HCT116 (cell line): ENCODE measurements around the gene CDK16. TPM values are rescaled to one million over a fixed set of nuclear protein-coding genes. Genes with fewer than 3 reads are reported as not detected.

Source experiments
- ATAC-seq: fragments of 200-7000 bp; cut with Tn5 transposase; 2 replicates; pipeline ENCODE4 v1.9.1; 2020; ENCODE audit warnings: mild to moderate bottlenecking, moderate library complexity
- BruUV-seq: library from RNA; stranded (reverse); fragments of 400-500 nt; replicated peaks from 2 replicates; lab custom pipeline; 2021; lab: Mats Ljungman, UMichigan
- CTCF ChIA-PET: fragments of 300-600 bp; sonication (Branson Sonifier 250); formaldehyde crosslinking; loops from one replicate; lab custom pipeline; 2021; ENCODE audit warnings: antibody characterized with exemption; lab: Charles Lee
- POLR2A ChIA-PET: fragments of 300-600, 350-600 bp; sonication (Branson Sonifier 250); formaldehyde crosslinking; loops from one replicate; lab custom pipeline; 2021; ENCODE audit warnings: antibody characterized with exemption; lab: Charles Lee
- RAD21 ChIA-PET, 2 experiments: fragments of 300-600 bp; sonication (Branson Sonifier 250); formaldehyde crosslinking; loops; one replicate each; lab custom pipeline; 2023; ENCODE audit warnings: low total read pairs in 2 of 2; ENCODE audit not compliant: uncharacterized antibody in 2 of 2, unreplicated experiment in 2 of 2, low non-redundant PET in 1 of 2; lab: Charles Lee
- DNase-seq: peaks from one replicate; pipeline ENCODE4 v3.0.0-alpha.2; 2010; ENCODE audit warnings: low read depth, low spot score
- H2AFZ ChIP-seq: fragments of 200-600 bp; shearing (Covaris generic), sonication (generic); 2 replicates; pipeline ENCODE4 v1.6.1; 2017; ENCODE audit warnings: low read depth, mixed run types, mixed read lengths, antibody characterized with exemption, low read length; ENCODE audit not compliant: poor library complexity, severe bottlenecking
- H3K27ac ChIP-seq: 2 replicates; pipeline ENCODE4 v1.5.1; 2012; ENCODE audit warnings: low read depth, low read length
- H3K27me3 ChIP-seq: fragments of 200-600 bp; sonication (generic); 2 replicates; pipeline ENCODE4 v1.6.1; 2016; ENCODE audit warnings: mixed run types, low read length, mixed read lengths; ENCODE audit not compliant: insufficient read depth
- H3K36me3 ChIP-seq, 2 experiments: fragments of 200-500 bp in 1 of 2; fragments of 200-600 bp in 1 of 2; sonication (Bioruptor generic) in 1 of 2; sonication (generic) in 1 of 2; 2 replicates each; pipeline versions ENCODE4 v1.5.1 to v1.6.1; 2014 to 2016; ENCODE audit warnings: low read length in 2 of 2, inconsistent platforms in 1 of 2, mixed read lengths in 1 of 2, mixed run types in 1 of 2; ENCODE audit not compliant: insufficient read depth in 2 of 2, control insufficient read depth in 1 of 2
- H3K4me1 ChIP-seq, 2 experiments: fragments of 200-600 bp in 1 of 2; sonication (generic) in 1 of 2; 2 replicates each; pipeline versions ENCODE4 v1.5.1 to v1.6.1; 2012 to 2017; ENCODE audit warnings: low read length in 2 of 2, inconsistent platforms in 1 of 2, mild to moderate bottlenecking in 1 of 2, mixed read lengths in 1 of 2, mixed run types in 1 of 2, moderate library complexity in 1 of 2; ENCODE audit not compliant: insufficient read depth in 2 of 2, control insufficient read depth in 1 of 2
- H3K4me2 ChIP-seq: fragments of 200-600 bp; sonication (generic); 2 replicates; pipeline ENCODE4 v1.6.1; 2017; ENCODE audit warnings: mixed run types, low read length, mixed read lengths
- H3K4me3 ChIP-seq, 2 experiments: fragments of 200-600 bp in 1 of 2; sonication (generic) in 1 of 2; replicated peaks in 1 of 2; 2 replicates each; pipeline ENCODE4 v1.5.1; 2011 to 2016; ENCODE audit warnings: low read length in 2 of 2, control low read depth in 1 of 2, low read depth in 1 of 2, mild to moderate bottlenecking in 1 of 2, mixed read lengths in 1 of 2, mixed run types in 1 of 2
- H3K79me2 ChIP-seq: fragments of 200-600 bp; sonication (generic); 2 replicates; pipeline ENCODE4 v1.6.1; 2017; ENCODE audit warnings: mild to moderate bottlenecking, mixed run types, low read length, moderate library complexity, mixed read lengths; ENCODE audit not compliant: insufficient read depth
- H3K9ac ChIP-seq: fragments of 200-600 bp; sonication (generic); 2 replicates; pipeline ENCODE4 v1.6.1; 2016; ENCODE audit warnings: low read length, mixed read lengths
- H3K9me2 ChIP-seq: fragments of 200-600 bp; sonication (generic), shearing (Covaris generic); 2 replicates; pipeline ENCODE4 v1.6.1; 2017; ENCODE audit warnings: mixed run types, mild to moderate bottlenecking, moderate library complexity; ENCODE audit not compliant: insufficient read depth
- H3K9me3 ChIP-seq, 2 experiments: fragments of 200-500 bp in 1 of 2; fragments of 200-600 bp in 1 of 2; sonication (Bioruptor generic) in 1 of 2; sonication (generic) in 1 of 2; 2 replicates each; pipeline ENCODE4 v1.6.1; 2014 to 2017; ENCODE audit warnings: low read length in 2 of 2, mixed read lengths in 2 of 2, inconsistent platforms in 1 of 2, low read depth in 1 of 2, mild to moderate bottlenecking in 1 of 2, mixed run types in 1 of 2, moderate library complexity in 1 of 2; ENCODE audit not compliant: control insufficient read depth in 1 of 2, insufficient read depth in 1 of 2
- H4K20me1 ChIP-seq: fragments of 200-600 bp; sonication (generic), shearing (Covaris generic); 2 replicates; pipeline ENCODE4 v1.6.1; 2017; ENCODE audit warnings: mixed run types, mild to moderate bottlenecking, moderate library complexity; ENCODE audit not compliant: insufficient read depth
- CTCF ChIP-seq, 3 experiments: fragments of 200-600 bp in 1 of 3; sonication (generic) in 1 of 3; IDR thresholded peaks in 2 of 3; conservative IDR thresholded peaks in 1 of 3; 2 replicates each; pipeline ENCODE4 v1.5.1; 2012 to 2017; ENCODE audit warnings: low read depth in 2 of 3, low read length in 2 of 3, antibody characterized with exemption in 1 of 3, borderline replicate concordance in 1 of 3, control low read depth in 1 of 3, mild to moderate bottlenecking in 1 of 3, mixed read lengths in 1 of 3, mixed run types in 1 of 3, moderate library complexity in 1 of 3; ENCODE audit not compliant: insufficient read depth in 1 of 3
- EZH2phosphoT487 ChIP-seq: fragments of 200-600 bp; IDR thresholded peaks from 2 replicates; pipeline ENCODE4 v1.6.1; 2018; ENCODE audit warnings: antibody characterized with exemption, borderline replicate concordance
- POLR2A ChIP-seq: IDR thresholded peaks from 2 replicates; pipeline ENCODE4 v1.7.0; 2011; ENCODE audit warnings: borderline replicate concordance; ENCODE audit not compliant: insufficient read depth, insufficient read length; ENCODE audit errors: extremely low read depth
- POLR2AphosphoS5 ChIP-seq: IDR thresholded peaks from 2 replicates; pipeline ENCODE4 v1.6.1; 2011; ENCODE audit warnings: mild to moderate bottlenecking, low read depth, low read length, moderate library complexity
- SP1 ChIP-seq: IDR thresholded peaks from 2 replicates; pipeline ENCODE4 v1.6.1; 2012; ENCODE audit warnings: low read depth
- SRF ChIP-seq: IDR thresholded peaks from 2 replicates; pipeline ENCODE4 v1.6.1; 2012; ENCODE audit warnings: low read depth
- TCF7L2 ChIP-seq: IDR thresholded peaks from 2 replicates; pipeline ENCODE4 v1.7.0; 2011; ENCODE audit warnings: borderline replicate concordance, inconsistent platforms; ENCODE audit not compliant: insufficient read depth, insufficient read length; ENCODE audit errors: extremely low read depth
- YY1 ChIP-seq: IDR thresholded peaks from 2 replicates; pipeline ENCODE4 v1.6.1; 2011; ENCODE audit warnings: low read length, low read depth, moderate library complexity, mild to moderate bottlenecking; ENCODE audit not compliant: insufficient replicate concordance; ENCODE audit errors: extremely low read depth
- ZNF274 ChIP-seq: fragments of 200-500 bp; sonication (Bioruptor generic); IDR thresholded peaks from 2 replicates; pipeline ENCODE4 v1.6.1; 2014; ENCODE audit warnings: mild to moderate bottlenecking, low read depth, low read length, inconsistent platforms
- intact Hi-C: fragments of 100-400 bp; cut with micrococcal nuclease; formaldehyde crosslinking; loops from 2 replicates; pipeline ENCODE4 v1.10.0; 2022
- total RNA-seq: library from RNA; stranded (reverse); gene quantifications from one replicate; pipeline ENCODE4 v1.2.1, GENCODE V29; 2021; ENCODE audit not compliant: unreplicated experiment

CDK16 gene
- total RNA-seq, 1 experiment from 2014 or later, result 131 TPM

GRCh38 chrX:47217121-47217851, 1.2 kb upstream of the CDK16 start:
- Histone ChIP-seq H4K20me1 (no peaks in the 10 kb centered on the region), H3K27ac (peak overlapping the region; percentile 60), H2AFZ (no peak overlapping the region), H3K9ac (peak overlapping the region; percentile 55), H3K79me2 (peaks cover 37% of the 10 kb centered on the region), H3K36me3 (peaks cover 5 to 13% of the 10 kb centered on the region in 2 experiments; a peak in 3 of 4 replicates), H3K4me3 (peak overlapping the region in 1 of 2 experiments; percentile 19; a peak in 2 of 4 replicates), H3K4me1 (peaks cover 6 to 20% of the 10 kb centered on the region in 2 experiments; a peak in 3 of 4 replicates), H3K9me3 (no peaks in the 10 kb centered on the region), H3K4me2 (peak overlapping the region; percentile 58), H3K9me2 (no peaks in the 10 kb centered on the region), H3K27me3 (no peaks in the 10 kb centered on the region)
- TSS peak; percentile 66 for BruUV-seq
- no peak for DNase-seq
- ChIA-PET POLR2A (interaction anchor here (0.7 to 1.0 kb wide), 3 partner anchors 16 to 167 kb away, joined by 3 to 13 read pairs (median 4); partner anchors contain the start of gene USP11), RAD21 (interaction anchor here in 1 of 2 experiments (1.3 kb wide), 1 partner anchor 16 kb away, joined by 3 read pairs; the partner anchor contains the start of gene USP11), CTCF (interaction anchor here (0.8 to 1.3 kb wide), 2 partner anchors 72 to 168 kb away, joined by 4 to 7 read pairs; partner anchors contain the start of genes NDUFB11 and RBM10)
- TF ChIP-seq SP1, result no peak
- peak; percentile 40; the same call in 1 of the 2 replicates for TF ChIP-seq POLR2AphosphoS5
- intact Hi-C loops, result loop anchor here (2.0 to 5.0 kb wide), 2 partner anchors 95 to 168 kb away; no protein-coding TSS in a partner anchor
- ATAC-seq, result peak; percentile 6

GRCh38 chrX:47217852-47218279, 615 bp upstream of the CDK16 start:
- BruUV-seq, result no TSS peak

More at GRCh38 chrX:47217852-47218279, 615 bp upstream of the CDK16 start:
- RAD21 ChIA-PET, result interaction anchor here in 1 of 2 experiments (1.3 kb wide), 1 partner anchor 15 kb away, joined by 3 read pairs; the partner anchor contains the start of gene USP11
- H4K20me1 ChIP-seq, result no peaks in the 10 kb centered on the region
- POLR2A ChIA-PET, result interaction anchor here (0.7 to 1.0 kb wide), 4 partner anchors 15 to 166 kb away, joined by 3 to 13 read pairs (median 4); partner anchors contain the start of gene USP11
- peaks cover 41% of the 10 kb centered on the region for H3K79me2 ChIP-seq
- peak overlapping the region; percentile 85 for H3K4me2 ChIP-seq
- TF ChIP-seq EZH2phosphoT487 (no peak), SRF (no peak), CTCF (IDR thresholded peaks at IDR 0.05 in 2 of 3, conservative IDR thresholded peaks at IDR 0.05 in 1 of 3; ENCODE audit: borderline replicate concordance in 1 of 3, insufficient read depth in 1 of 3, low read depth in 2 of 3, low read length in 2 of 3) (no peak), ZNF274 (no peak), POLR2A (no peak), YY1 (no peak), TCF7L2 (peak; percentile 29), POLR2AphosphoS5 (no peak; the same call in 1 of the 2 replicates)
- TF ChIP-seq, all 23 proteins: peak for 1
- peak overlapping the region; percentile 95 for H3K27ac ChIP-seq
- peak overlapping the region; percentile 73 to 82 for H3K4me3 ChIP-seq
- DNase-seq, result peak; percentile 95
- H3K9me3 ChIP-seq, result no peaks in the 10 kb centered on the region
- CTCF ChIA-PET, result interaction anchor here (0.8 to 1.3 kb wide), 2 partner anchors 73 to 167 kb away, joined by 4 to 7 read pairs; partner anchors contain the start of genes NDUFB11 and RBM10
- no peaks in the 10 kb centered on the region for H3K9me2 ChIP-seq
- H2AFZ ChIP-seq, result no peak overlapping the region
- peak overlapping the region; percentile 93 for H3K9ac ChIP-seq
- intact Hi-C loops, result loop anchor here (2.0 to 5.0 kb wide), 3 partner anchors 15 to 167 kb away; partner anchors contain the start of gene USP11
- H3K27me3 ChIP-seq, result no peaks in the 10 kb centered on the region
- H3K36me3 ChIP-seq, result peaks cover 3 to 7% of the 10 kb centered on the region in 2 experiments; a peak in 2 of 4 replicates
- peaks cover 6 to 20% of the 10 kb centered on the region in 2 experiments; a peak in 3 of 4 replicates for H3K4me1 ChIP-seq
- ATAC-seq, result peak; percentile 86
